ENCODE measurements around the gene SLC4A9. TPM values are rescaled to one million over a fixed set of nuclear protein-coding genes. Genes with fewer than 3 reads are reported as not detected.

The SLC4A9 gene
- total RNA-seq, 1 donor from 2014 or later, result not detected

DNA sequence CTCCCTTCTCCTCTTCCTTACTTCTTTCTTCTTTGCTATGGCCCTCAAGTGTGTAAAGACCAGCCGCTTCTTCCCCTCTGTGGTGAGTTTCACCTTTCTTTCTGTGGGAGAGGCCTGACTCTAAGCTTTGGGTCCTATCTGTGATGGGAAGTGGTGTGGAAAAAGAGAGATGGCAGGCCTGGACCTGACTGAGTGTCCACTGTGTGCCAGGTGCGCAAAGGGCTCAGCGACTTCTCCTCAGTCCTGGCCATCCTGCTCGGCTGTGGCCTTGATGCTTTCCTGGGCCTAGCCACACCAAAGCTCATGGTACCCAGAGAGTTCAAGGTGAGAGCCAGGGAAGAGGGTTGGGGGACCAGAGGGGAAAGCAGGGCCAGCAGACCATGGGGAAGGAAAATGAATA is 5.9 kb downstream of the SLC4A9 start:
- Mint-ChIP-seq H3K9me3 (ENCODE audit: low read depth) (no peaks in the 10 kb centered on the region), H3K4me1 (ENCODE audit: low read depth) (peaks cover 3% of the 10 kb centered on the region), H3K36me3 (ENCODE audit: low read depth) (no peaks in the 10 kb centered on the region)

DNA sequence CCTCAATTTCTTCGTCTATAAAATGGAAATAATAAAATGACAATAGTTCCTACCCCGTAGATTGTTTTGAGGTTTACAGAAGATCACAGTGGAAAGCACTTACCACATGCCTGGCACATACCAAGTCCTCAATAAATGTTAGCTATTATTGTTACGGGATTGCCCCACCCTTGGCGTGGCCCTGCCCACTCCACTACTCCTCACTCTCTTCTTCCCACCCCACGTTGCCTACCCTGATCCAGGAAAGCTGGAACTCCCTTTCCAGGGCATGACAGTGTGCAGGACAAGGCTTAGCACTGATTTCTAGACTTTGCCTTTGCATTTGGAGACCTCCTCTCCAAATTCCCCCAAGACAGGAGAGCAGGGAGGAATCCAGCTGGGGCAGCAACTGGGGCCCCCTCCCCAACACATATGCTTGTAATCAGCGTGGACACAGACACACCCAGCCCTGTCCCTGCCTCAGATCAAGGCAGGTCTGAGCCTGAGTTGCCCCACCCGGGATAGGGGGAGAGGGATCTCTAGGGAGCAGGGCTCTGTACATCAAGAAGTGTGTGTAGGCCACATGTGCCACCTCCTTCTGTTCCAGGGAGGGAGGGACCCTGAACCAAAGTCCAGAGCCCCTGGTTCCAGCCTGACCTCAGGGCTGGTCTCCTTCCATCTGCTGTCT is 6.7 kb downstream of the SLC4A9 start:
- TF ChIP-seq, protein P1, sequence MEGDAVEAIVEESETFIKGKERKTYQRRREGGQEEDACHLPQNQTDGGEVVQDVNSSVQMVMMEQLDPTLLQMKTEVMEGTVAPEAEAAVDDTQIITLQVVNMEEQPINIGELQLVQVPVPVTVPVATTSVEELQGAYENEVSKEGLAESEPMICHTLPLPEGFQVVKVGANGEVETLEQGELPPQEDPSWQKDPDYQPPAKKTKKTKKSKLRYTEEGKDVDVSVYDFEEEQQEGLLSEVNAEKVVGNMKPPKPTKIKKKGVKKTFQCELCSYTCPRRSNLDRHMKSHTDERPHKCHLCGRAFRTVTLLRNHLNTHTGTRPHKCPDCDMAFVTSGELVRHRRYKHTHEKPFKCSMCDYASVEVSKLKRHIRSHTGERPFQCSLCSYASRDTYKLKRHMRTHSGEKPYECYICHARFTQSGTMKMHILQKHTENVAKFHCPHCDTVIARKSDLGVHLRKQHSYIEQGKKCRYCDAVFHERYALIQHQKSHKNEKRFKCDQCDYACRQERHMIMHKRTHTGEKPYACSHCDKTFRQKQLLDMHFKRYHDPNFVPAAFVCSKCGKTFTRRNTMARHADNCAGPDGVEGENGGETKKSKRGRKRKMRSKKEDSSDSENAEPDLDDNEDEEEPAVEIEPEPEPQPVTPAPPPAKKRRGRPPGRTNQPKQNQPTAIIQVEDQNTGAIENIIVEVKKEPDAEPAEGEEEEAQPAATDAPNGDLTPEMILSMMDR (IDR thresholded peaks at IDR 0.05), result no peak
- Mint-ChIP-seq H3K9me3 (ENCODE audit: low read depth) (no peaks in the 10 kb centered on the region), H3K36me3 (ENCODE audit: low read depth) (no peaks in the 10 kb centered on the region), H3K4me3 (ENCODE audit: unreplicated experiment) (no peak overlapping the region), H3K27ac (ENCODE audit: unreplicated experiment) (no peak overlapping the region), H3K27me3 (ENCODE audit: low read depth) (no peaks in the 10 kb centered on the region), H3K4me1 (ENCODE audit: low read depth) (peaks cover 3% of the 10 kb centered on the region)
- DNase-seq (ENCODE audit: low spot score), result peak; percentile 52

More for the DNA sequence above, 5.9 kb downstream of the SLC4A9 start:
- H3K27ac Mint-ChIP-seq (ENCODE audit: unreplicated experiment), result no peak overlapping the region
- no peaks in the 10 kb centered on the region for H3K27me3 Mint-ChIP-seq (ENCODE audit: low read depth)
- peak; percentile 52 for DNase-seq (ENCODE audit: low spot score)
- no peak overlapping the region for H3K4me3 Mint-ChIP-seq (ENCODE audit: unreplicated experiment)
- TF ChIP-seq, protein P1 (IDR thresholded peaks at IDR 0.05), result no peak

DNA sequence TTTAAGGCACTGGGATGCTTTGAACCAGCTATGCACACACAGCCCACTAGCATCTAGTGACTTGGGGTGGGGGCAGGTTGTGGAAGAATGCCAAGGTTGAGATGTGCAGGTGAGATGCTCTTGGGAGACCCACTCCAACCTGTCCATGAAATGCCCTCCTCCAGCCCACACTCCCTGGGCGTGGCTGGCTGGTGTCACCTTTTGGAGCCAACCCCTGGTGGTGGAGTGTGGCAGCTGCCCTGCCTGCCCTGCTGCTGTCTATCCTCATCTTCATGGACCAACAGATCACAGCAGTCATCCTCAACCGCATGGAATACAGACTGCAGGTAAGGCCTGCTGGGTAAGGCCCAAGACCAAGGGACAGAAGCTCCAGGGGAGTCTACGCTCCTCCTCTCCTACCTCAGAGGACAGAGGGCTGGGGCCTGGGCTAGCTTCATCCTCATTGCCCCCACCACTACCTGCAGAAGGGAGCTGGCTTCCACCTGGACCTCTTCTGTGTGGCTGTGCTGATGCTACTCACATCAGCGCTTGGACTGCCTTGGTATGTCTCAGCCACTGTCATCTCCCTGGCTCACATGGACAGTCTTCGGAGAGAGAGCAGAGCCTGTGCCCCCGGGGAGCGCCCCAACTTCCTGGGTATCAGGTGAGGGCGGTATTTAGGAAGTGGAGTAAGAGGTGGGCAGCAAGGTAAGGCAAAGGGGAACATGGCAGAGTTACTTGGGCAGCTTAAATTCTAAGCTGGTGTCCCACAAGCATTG is 7.4 kb downstream of the SLC4A9 start:
- no peaks in the 10 kb centered on the region for H3K27me3 Mint-ChIP-seq (ENCODE audit: low read depth)
- no peak overlapping the region for H3K4me3 Mint-ChIP-seq (ENCODE audit: unreplicated experiment)
- no peaks in the 10 kb centered on the region for H3K9me3 Mint-ChIP-seq (ENCODE audit: low read depth)
- TF ChIP-seq, protein P1 (IDR thresholded peaks at IDR 0.05), result no peak
- H3K36me3 Mint-ChIP-seq (ENCODE audit: low read depth), result no peaks in the 10 kb centered on the region
- no peak overlapping the region for H3K27ac Mint-ChIP-seq (ENCODE audit: unreplicated experiment)
- peaks cover 3% of the 10 kb centered on the region for H3K4me1 Mint-ChIP-seq (ENCODE audit: low read depth)
- peak; percentile 64 for DNase-seq (ENCODE audit: low spot score)

DNA sequence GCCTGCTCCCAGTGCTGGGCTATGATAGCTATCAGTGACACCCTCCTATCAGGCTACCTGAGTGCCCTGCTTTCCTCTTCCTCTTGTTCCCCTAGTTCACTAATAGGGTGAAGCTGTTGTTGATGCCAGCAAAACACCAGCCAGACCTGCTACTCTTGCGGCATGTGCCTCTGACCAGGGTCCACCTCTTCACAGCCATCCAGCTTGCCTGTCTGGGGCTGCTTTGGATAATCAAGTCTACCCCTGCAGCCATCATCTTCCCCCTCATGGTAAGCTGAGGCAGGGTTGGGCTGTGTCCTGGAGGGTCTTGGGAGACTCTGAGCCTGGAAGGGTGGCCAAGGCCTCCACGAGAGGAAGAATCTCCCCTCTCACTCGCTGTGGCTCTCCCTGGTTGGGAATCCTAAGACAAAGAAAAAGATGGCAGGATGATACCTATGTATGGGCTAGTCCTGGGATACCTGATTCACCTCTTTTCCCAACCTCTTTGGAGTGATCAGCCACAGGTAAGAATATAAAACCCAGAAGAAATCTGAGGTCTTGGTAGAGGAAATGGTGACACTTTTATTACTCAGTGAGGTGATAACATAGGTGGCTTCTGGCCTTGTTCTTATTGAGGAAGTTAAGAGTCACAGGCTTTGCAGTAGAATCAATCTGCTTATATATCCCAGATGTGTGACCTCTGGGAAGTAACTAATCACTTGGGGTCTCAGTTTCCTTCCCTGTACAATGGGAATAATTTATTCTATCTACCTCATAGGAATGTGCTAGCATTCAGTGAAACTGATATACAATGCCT is 11.6 kb downstream of the SLC4A9 start:
- TF ChIP-seq, protein P1 (IDR thresholded peaks at IDR 0.05), result no peak
- no peak overlapping the region for H3K4me3 Mint-ChIP-seq (ENCODE audit: unreplicated experiment)
- H3K4me1 Mint-ChIP-seq (ENCODE audit: low read depth), result peaks cover 8% of the 10 kb centered on the region
- H3K27me3 Mint-ChIP-seq (ENCODE audit: low read depth), result no peaks in the 10 kb centered on the region
- no peaks in the 10 kb centered on the region for H3K9me3 Mint-ChIP-seq (ENCODE audit: low read depth)
- no peak for DNase-seq (ENCODE audit: low spot score)
- H3K36me3 Mint-ChIP-seq (ENCODE audit: low read depth), result no peaks in the 10 kb centered on the region
- H3K27ac Mint-ChIP-seq (ENCODE audit: unreplicated experiment), result no peak overlapping the region

DNA sequence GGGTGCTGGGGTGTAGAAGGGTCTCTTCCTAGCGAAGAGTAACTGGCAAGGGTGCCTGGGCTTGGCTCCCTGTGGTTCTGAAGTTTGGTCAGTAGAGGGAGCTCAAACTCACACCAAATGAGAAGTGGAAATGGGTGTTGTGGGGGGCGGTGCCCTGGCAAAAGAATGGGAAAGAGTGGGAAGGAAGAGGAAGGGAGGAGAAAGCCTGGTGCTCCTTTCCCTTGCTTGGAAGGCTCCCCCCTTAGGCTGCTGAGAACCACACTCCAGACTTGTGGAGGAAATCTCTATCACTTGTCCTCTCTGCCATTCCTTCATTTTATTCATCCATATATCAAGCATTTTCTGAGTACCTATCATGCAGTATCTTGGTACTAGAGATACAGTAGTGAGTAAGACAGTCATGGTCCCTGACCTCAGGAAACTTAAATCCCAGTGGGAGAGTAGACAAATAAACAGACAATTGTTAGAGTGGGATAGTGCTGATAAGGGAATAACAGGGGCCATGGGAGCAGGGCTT is 13.0 kb downstream of the SLC4A9 start:
- H3K36me3 Mint-ChIP-seq (ENCODE audit: low read depth), result no peaks in the 10 kb centered on the region
- DNase-seq (ENCODE audit: low spot score), result no peak
- H3K27ac Mint-ChIP-seq (ENCODE audit: unreplicated experiment), result no peak overlapping the region
- no peaks in the 10 kb centered on the region for H3K9me3 Mint-ChIP-seq (ENCODE audit: low read depth)
- H3K4me3 Mint-ChIP-seq (ENCODE audit: unreplicated experiment), result no peak overlapping the region
- H3K4me1 Mint-ChIP-seq (ENCODE audit: low read depth), result peaks cover 8% of the 10 kb centered on the region
- H3K27me3 Mint-ChIP-seq (ENCODE audit: low read depth), result no peaks in the 10 kb centered on the region
- TF ChIP-seq, protein P1 (IDR thresholded peaks at IDR 0.05), result peak; percentile 88

All from chondrocyte (in vitro differentiated cells).